HG02840 (cell line): ENCODE measurements around the gene NFATC3.

Experiments used
- ATAC-seq: cut with Tn5 transposase; IDR thresholded peaks from one replicate; pipeline ENCODE4 v1.9.1; 2021; ENCODE audit warnings: mild to moderate bottlenecking, moderate library complexity, moderate number of reproducible peaks; ENCODE audit not compliant: unreplicated experiment, low FRiP score

NFATC3 gene

DNA sequence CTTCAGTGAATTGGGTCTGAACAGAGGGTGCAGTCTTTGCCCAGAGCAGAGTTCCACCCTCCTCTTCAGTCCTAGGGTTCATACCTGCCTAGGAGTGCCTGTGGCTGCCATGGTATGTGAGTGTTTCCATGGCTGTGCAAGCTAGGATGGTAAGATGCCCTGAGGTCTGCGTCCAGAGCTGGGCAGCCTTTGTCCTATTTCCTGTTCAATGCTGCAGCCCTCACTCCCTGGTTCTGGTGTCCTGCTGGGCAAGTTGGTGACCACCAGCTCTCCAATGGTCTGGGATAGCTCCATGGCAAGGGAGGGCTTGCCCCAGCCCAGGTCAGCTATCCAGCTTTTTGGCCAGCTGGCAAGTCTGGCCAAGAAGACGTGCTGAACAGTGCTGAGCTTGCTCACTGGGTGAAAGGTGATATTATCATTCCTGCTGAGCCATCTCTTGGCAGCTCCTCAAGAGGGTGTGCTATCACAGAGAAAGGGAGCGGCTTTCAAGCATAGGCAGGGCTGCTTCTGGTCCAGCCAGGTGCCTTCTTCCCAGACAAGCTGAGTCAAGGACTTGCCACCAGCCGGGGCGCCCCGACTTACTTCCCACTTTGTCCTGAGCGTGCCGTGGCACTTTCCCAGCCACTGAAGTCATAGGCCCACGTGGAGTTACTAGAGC is 13.0 kb upstream of the NFATC3 start:
- ATAC-seq = no peak

- ATAC-seq = peak; percentile 1
Measured at GRCh38 chr16:68073902-68074760, 11.0 kb upstream of the NFATC3 start.

DNA sequence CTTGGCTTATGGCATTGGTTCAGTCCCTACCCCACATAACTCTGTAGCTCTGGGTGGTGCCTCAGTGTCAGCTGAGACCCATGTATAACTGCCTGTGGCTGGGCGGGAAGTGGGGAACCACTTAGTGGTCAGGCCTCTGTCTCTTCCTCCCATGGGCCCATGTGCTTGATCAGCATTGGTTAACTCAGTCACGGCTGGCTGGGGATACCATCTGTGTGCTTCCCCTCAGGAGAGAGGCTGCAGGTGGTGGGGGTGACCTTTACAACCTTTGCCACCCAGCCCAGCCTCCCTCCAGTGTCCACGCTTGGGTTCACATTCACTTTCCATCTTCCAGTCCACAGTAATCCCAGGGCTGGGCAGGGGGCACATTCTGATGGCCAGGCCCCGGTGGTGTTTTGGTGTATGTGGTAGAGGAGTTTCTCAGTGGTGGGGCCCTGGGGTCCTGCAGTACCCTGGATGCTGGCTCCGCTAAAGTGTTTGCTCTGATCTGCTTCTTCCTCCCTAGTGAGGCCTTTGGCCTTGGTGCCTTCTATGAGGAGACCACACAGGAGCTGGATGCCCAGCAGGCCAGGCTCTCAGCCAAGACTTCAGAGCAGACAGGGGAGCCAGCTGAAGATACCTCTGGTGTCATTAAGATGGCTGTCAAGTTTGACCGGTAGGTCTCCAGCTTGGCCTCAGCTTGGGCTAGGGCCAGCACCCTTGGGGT is 10.2 kb upstream of the NFATC3 start:
- ATAC-seq = peak; percentile 62

DNA sequence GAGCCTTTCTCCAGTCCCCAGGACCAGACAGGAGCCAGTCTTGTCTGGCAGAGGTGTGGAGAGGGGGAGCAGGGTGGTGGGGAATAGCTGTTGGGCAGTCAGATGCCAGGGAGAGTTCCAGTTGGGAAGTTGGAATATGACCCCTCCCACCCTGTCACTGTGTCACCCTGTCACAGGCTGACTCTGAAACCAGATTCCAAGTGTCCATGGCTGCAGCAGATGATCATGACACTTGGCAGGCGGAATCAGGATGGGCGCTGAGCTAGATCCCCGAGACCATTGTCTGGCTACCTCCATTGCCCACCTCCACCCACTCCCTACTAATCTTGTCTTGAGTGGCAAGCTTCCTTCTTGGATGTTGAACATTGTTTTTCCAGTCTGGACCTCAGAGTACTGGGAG is 9.2 kb upstream of the NFATC3 start:
- no peak for ATAC-seq

DNA sequence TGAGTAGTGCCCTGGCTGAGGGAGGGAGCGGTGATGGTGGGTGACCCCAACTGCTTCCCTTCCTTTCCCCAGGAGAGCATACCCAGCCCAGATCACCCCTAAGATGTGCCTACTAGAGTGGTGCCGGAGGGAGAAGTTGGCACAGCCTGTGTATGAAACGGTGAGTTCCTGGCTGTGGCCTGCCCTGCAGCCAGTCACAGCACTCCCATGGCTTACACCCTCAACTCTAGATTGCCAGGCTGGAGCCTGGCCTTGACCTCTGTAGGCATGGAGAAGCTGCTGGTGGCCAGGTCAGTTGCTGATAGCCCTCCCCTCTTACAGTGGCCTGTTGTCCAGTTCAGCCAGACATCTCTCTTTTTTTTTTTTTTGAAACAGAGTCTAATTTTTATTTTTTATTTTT is 8.6 kb upstream of the NFATC3 start:
- ATAC-seq = no peak

DNA sequence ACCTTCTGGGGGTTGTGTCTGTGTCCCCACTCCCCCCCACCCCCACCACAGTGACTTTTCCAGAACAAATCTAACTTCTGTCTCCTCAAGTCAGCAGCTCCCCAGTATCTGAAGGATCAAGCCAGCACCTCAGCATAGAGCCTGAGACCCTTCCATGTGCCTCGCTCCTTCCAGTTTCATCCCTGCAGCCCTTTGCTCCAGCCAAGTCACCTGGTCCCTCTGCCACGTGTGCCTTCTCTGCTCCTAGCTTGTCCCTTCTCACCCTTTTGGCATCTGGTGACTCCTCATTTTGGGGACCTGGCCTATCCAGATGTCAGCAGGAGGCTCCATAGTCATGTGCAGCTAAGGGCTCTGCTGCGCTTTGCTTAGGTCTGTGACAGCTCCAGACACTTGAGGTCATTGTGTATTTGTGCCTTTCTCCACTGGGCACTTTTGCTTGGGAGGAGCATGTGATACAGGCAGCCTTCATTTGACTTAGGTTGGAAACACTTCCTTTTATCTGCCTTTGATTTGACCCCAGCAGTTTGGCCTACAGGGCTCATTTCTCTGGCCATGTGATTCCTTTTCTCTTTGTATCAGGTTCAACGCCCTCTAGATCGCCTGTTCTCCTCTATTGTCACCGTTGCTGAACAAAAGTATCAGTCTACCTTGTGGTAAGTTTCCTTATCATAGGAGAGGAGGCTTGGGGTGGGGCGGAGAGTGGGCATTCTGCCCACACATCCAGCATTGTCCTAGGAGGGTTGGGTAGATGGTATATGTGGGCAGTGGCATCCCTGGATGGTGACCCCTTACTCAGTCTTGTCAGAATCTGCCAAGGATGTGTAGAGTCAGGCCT is 7.1 kb upstream of the NFATC3 start:
- no peak for ATAC-seq

- no peak for ATAC-seq
Measured at GRCh38 chr16:68078701-68079375, 6.3 kb upstream of the NFATC3 start.

- ATAC-seq = no peak
Measured at GRCh38 chr16:68079376-68079625, 5.9 kb upstream of the NFATC3 start.

GRCh38 chr16:68079626-68080344 is 5.4 kb upstream of the NFATC3 start:
- ATAC-seq = no peak

- no peak for ATAC-seq
Measured at GRCh38 chr16:68081861-68082628, 3.1 kb upstream of the NFATC3 start.

DNA sequence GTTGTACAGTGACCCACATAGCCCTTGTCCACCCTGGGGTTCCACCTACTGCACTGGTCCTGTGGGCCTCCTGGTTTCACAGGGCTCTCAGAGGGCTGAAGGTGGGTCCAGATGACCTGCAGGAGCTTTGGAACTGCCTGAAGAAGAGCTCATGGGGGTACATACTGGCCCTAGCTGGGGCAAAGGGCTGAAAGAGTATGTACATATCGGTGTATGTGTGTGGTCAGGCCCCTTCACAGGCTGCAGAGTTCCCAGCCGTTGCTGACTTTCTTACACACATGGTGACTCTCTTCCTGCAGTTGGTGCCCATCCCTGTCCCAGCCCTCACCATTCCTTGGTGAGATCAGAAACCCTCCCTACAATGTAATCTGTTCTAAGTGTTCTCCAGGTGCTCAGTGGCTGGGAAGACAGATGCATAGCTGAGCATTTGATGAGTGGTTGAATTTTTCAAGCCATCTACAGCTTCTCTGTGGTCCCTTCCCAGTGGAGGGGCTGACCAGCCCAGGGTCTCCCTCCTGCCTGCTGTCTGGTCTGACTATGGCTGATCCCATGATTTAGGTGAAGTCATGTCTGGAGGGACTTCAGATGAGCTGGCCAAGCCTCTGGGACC is 2.4 kb upstream of the NFATC3 start:
- no peak for ATAC-seq

DNA sequence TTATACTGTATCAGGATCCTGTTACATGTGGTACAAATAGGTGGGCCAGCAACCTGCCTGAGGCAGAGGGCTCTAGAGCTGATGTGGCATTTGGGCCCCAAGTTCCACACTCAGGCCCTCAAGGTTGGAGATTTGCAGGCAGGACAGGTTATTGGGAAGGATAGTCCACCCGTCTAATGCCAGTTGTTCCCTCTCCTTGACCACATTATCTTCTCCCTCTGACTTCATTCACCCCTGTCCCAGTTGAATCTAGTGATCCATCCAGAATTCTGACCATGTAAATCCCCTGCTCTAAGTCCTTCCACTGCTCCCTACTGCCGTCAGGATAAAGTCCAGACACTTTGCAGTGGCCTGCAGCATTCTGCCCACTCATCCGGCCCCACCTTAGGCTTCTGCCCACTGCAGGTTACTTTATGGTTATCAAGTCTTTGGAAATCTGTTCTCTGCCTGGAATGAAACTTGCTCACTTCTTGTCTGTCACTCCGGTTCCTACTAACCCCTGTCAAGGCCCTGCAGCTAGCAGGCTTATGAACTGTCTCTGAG is 1.9 kb upstream of the NFATC3 start:
- no peak for ATAC-seq

DNA sequence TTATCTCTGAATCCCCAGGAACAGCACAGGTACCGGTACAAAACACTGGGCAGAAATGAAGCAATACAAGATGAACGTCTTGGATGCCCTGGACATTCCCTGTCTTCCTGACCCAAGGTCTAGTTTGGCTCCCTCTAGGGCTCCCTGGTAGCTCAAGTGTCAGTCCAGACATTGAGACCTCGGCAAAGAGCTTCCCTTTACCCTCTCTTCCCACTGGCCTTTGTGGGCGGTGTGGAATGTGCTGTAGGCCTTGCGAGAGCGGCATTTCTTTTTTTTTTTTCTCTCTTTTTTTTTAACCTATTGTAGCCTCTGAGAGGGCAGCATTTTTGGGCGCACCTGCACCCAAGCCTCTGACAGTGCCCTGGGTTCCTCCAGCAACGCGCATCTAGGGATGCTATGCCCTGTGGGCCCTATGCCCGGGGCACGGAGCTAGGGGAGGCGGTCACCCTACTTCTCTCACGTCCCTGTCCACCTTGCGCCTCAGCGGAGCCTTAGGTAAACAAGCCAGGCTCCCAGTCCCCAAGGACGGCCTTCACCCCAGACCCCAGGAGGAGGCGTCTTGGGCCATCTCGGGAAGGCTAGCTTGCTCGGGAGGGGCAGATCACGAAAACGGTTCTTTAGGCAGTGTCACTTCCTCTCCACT is 1.2 kb upstream of the NFATC3 start:
- ATAC-seq = no peak

- ATAC-seq = peak; percentile 50
Measured at GRCh38 chr16:68084504-68085258, 489 bp upstream of the NFATC3 start.

DNA sequence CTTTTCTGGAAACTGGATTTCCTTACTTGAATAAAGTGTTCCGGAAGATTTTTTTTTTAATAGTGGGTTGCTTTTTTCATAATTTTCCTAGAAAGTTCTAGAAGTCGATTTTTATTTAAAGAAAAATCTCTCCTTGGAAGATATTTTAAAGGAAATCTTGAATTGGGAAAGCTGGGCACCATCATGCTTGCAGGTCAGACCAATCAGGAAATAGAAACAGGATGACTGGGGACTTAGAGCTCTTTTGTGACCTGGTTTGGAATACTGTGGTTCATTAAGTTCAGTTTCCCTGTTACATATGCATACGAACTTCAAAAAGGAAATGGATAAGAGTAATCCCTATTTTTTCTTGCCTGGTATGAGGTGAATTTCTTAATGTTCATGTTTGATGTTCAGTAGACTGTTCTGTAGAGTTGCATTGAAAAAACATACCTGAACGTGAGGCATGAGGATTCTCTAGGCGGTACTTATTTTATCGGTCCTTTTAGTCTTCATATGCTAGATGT is 1.2 kb downstream of the NFATC3 start:
- no peak for ATAC-seq

DNA sequence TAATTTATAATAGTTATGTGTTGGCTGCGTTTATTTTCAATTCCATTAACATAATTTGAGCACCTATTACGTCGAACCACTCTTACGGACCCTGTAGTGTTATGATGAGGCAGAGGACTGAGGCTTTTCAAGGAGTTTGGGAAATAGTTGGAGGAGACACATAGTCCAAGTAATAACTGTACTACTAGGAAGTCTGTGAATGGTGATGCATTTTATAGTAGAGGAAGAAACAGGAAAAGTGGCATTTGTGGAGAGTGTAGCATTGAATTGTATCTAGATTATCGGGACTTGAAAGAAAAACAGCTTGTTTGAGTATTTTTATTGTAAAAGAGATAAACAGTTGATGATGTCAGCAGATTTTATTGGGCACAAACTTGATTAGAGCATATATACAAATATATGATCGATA is 1.7 kb downstream of the NFATC3 start:
- no peak for ATAC-seq

DNA sequence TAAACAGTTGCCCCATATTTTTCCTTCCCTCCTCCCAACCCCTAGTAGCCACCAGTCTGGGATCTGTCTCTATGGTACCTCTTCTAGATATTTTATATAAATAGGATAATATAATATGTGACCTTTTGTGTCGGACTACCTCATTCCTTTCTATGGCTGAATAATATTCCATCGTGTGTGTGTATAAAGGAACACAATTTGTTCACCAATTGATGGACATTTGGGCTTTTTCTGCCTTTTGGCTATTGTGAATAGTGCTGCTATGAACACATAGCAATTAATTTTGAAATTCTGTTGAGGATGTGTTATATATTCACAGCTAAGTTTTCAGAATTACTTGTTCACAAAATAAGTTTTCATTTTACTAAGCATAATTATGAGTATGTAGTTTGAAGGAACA is 2.5 kb downstream of the NFATC3 start:
- no peak for ATAC-seq
